ENCODE data around the gene EXOSC3.
A peak's percentile ranks its signal among the peaks of the same experiment; 100 is the strongest.
"Not testable (repeated sequence)": the region's sequence is repeated elsewhere in the genome, so short reads cannot be mapped to it uniquely, and the experiment has no call there.

The EXOSC3 gene

DNA sequence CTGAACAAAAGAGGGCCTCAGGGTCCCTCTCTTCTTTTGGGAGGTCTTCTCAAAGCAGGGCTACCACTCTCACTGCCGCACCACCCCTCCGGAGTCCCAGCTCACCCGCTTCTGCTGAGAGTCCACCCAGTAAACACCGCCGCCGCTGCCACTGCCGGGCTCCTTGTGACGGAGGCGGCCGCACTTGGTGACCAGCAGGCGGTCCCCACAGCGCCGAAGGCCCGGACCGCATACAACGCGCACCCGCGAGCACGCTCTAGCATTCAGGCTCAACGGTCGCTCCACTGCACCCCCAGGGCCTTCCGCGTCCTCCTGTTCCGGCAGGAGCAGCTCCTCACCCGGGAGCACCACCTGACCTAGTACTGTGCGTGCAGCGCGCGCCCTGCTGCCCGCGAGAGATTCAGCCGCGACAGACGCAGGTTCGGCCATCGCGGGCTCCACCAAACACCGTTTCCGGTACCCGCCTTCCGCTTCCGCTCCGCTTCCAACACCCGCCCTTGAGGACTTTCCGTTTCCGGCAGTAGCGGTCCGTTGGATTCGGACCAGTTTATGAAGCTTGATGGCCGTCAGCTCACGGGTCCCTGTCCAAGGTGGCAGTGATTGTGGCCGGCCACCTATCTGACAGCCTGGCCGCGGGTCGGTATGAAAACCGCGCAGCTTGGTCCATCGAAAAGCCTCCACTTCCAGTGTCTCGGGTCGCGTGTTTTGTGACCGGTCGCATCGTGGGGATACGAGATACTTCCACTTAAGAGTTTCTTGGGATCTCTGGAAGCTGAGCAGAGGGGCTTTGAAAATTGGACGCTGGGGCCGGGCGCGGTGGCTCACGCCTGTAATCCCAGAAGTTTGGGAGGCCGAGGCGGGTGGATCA lies at the start of gene EXOSC3:
Gene EXOSC3 (minus strand): TSS at position 449 of the 868 bp plus-strand sequence. CDS start 20 bp downstream, at position 429.
- peak; percentile 93 for DNase-seq

DNA sequence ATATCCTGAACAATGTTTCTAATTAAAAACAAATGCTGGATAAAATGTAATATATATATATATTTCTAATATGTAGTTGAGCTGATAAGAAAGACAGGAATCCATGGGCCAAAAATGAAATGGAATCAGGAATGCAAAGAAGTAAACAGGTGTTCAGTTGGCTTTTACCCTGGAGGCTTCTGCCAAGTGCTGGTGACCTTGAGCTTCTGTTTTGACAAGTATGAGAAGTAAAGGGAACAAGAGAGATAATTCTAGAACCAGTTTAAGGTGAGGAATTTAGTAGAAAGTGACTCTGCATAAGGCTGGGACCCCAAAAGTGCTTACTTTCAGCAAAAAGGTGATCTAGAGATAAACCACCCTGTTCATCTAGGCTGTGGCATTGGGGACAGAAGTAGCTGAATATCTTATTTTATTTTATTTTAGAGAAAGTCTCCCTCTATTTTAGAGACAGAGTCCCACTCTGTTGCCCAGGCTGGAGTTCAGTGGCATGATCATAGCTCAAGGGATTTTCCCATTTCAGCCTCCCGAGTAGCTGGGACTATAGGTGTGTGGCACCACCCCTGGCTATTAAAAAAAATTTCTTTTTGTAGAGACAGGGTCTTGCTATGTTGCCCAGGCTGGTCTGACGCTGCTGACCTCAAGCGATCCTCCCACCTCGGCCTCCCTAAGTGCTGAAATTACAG lies 42.8 kb upstream of the EXOSC3 start:
- DNase-seq, result no peak

DNA sequence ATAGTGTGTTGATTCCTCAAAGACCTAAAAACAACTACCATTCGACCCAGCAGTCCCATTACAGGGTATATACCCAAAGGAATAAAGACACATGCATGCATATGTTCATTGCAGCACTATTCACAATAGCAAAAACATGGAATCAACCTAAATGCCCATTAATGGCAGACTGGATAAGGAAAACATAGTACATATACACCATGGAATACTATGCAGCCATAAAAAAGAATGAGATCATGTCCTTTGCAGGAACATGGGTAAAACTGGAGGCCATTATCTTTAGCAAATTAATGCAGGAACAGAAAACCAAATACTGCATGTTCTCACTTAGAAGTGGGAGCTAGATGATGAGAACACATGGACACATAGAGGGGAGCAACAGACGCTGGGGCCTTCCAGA lies 40.3 kb upstream of the EXOSC3 start:
- not testable (repeated sequence) for DNase-seq

DNA sequence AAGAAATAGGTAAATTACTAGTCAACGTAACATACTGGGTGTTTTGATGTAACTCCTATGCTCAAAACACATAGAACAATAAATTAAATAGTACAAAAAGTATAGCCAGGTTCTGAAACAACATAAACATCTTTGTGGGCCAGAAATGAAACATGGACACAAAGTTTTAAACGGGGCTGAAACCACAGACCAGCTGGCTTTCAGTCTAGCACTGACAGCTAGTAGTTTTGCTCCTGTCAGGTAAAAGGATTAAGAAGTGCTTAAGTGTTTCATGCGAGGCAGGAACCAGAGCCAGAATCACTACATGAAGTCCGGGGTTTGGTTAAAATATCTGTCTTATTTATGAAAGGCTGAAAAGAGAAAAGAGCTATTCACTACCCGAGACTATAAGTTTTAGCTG lies 35.3 kb upstream of the EXOSC3 start:
- no peak for DNase-seq

DNA sequence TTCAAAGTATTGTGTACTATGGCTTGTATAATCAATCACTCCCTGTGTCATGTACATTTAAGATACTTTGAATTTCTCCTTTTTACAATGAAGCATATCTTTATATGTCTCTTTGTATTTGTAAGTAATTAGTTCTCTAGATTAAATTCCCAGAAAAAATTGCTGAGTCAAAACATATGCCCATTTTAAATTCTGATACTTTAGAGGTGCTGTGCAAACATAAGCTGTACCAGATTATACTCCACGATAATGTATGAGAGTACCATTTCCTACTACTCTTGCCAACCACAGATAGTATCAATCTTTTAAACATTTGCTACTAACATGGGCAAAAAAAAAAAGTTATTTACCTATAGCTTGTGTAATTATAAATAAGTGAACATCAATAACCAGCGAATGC lies 34.0 kb upstream of the EXOSC3 start:
- DNase-seq, result no peak

DNA sequence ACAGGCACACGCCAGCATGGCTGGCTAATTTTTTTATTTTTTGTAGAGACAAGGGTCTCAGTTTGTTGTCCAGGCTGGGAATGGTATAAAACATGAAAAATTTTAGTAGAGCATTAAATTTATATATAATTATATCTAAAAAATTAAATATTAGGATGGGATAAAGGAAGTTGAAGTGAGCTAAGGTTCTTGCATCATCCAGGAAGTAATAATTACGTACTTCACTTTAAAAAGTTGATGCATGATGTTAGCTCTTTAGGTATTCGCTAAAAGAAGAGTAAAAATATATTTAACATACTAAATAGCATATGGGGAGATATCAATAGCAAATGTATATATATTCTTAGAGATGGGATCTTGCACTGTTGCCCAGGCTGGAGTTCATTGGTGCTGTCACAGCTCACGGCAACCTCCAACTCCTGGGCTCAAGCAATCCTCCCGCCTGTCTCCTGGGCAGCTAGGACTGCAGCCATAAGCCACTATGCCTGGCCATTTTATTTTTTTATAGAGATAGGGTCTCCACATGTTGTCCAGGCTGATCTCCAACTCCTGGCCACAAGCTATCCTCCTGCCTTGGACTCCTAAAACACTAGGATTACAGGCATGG lies 28.0 kb upstream of the EXOSC3 start:
- DNase-seq, result no peak

DNA sequence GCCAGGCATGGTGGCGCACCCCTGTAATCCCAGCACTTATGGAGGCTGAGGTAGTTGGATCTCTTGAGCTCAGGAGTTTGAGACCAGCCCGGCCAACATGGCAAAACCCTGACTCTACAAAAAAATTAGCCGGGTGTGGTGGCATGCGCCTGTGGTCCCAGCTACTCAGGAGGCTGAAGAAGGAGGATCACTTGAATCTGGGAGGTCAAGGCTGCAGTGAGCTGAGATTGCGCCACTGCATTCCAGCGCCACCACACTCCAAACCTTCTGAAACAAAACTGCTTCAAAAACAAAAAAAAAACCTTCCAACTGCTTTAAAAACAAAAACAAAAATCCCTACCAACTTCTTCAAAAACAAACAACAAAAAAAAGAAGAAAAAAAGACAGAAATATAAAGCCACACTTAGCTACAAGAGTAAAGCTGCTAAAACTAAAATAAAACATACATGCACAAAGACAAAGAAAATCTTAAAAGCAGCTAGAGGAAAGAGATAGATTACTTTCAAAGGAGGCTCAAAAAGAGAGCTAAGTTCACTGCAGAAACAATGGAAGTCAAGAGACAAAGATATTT lies 27.1 kb upstream of the EXOSC3 start:
- no peak for DNase-seq

DNA sequence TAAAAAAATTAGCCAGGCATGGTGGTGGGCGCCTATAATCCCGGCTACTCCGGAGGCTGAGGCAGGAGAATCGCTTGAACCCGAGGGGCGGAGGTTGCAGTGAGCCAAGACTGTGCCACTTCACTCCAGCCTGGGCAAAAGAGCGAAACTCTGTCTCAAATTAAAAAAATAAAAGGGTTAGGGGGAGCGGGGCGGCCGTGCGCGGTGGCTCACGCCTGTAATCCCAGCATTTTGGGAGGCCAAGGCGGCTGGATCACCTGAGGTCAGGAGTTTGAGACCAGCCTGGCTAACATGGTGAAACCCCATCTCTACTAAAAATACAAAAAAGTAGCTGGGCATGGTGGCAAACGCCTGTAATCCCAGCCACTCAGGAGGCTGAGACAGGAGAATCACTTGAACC lies 24.8 kb upstream of the EXOSC3 start:
- not testable (repeated sequence) for DNase-seq

DNA sequence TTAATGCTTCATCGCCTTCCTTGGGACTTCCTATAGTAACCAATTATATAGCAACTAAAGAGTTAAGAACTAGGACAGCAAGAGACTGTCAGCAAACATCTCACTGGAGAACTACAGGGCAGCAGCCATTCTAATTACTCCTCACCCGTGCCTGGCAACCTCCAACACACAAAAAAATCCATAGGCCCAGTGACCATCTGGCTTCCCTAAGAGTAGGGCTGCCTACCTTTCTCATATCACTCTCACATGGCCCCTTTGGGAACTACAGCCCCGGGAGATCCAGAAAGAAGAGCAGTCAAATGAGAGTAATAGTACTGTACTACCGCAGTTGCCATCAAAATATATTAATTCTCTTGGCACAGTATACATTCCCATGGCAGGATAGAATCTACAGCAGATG lies 21.4 kb upstream of the EXOSC3 start:
- DNase-seq, result no peak

DNA sequence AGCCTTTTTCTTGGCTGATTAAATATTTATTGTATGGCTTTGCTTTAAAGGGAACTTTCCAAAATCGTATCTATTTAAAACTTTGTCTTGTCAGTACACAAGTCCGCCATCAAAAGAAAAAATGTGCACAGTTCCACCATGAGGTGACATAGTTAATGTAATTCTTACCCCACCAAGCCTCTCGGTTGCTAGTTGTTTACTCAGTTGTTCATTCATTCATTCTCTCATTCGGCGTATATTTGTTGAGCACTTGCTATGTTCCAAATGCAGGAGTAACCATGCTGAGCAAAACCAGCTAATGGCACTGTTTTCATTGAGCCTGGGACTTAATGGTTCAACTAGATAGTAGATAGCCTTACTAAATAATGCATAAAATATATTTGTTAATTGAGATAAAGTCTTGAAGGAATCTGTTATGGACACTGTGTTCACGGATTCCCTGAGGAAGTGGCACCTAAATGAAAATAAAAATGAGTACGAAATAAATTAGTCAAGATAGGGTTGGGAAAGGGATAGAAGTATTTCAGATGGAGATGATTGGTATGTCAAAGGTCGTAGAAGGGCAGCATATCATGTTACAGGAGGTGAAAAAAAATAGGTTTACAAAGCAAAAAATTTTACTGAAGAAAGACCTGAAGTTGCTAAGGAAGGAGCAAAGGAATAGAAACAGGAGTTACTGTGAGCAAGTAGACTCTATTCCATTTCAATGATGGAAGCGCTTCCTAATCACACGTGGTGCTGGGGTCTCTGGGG lies 17.3 kb upstream of the EXOSC3 start:
- DNase-seq, result no peak

DNA sequence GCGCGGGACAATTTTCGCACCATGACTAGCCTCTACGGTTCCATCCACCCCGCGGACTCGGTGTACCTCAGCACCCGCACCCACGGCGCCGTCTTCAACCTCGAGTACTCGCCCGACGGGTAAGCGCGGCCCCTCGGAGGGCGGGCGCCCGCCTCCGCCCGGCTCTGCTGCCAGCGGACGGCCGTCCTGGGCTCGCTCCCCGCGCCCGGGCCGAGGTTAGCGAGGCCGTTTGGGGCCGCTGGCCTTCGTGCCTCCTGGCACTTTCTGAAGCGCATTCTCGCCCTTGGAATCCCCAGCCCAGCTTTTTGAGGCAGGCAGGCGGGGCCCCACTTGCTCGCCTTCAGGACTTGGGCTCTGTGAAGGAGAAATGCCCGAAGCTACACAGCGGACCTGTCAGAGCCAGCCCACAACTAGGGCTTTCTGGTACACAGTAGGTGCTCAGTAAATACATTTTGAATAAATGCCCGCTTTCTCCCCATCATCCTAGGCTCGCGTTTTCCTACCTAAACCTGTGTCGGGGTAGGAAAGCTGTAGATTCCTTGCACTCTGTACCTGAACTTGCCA lies 16.5 kb upstream of the EXOSC3 start:
- peak; percentile 60 for DNase-seq

DNA sequence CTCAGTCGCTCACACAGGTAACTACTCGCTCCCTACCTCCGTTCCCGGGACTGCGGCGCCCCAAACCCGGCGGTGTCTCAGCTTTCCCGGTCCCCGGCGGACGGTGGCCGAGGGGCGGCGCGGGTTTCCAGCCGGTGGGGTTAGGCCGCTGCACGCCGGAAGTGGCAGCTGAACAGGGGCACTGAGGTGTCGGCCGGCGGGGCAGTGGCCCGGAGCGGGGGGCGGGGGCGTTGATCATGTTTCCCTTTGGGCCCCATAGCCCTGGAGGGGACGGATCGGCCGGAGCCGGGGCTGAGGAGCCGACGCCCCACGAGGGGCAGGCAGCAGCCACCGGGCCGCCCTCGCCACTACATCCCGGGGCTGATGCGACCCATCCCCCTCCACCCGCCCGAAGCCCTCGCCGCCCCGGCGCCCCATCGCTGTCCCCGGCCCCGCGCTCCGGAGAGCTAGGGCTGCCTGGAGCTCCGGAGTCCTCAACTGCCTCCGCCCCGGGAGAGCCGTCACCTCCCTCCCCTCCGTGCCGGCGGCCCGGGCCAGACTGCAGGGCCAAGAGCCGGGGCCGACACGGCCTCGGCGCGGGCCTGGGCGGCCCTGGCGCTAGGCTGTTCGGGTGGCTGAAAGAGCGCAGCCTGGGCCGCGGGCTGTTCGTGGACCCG lies 15.9 kb upstream of the EXOSC3 start, which contains the start of gene DCAF10:
Gene DCAF10 (plus strand): TSS at position 167 of the 656 bp plus-strand sequence. CDS start 70 bp downstream, at position 237.
- peak; percentile 97 for DNase-seq

DNA sequence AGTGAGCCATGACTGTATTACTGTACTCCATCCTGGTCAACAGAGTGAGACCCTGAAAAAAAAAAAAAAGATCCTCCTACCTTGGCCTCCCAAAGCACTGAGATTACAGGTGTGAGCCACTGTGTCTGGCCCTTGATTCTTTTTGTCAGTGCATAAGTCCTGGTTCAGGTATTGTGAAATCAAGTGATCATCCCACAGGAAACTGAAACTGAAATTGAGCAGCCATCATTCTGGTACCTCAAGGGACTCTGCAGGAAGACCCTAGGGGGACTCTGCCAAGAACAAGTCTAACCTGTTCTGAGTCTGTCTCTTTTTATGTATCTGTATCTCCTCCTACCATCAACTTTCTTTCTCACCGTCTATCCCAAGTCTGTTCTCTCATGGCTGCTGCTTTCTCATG lies 13.8 kb upstream of the EXOSC3 start:
- DNase-seq, result no peak

DNA sequence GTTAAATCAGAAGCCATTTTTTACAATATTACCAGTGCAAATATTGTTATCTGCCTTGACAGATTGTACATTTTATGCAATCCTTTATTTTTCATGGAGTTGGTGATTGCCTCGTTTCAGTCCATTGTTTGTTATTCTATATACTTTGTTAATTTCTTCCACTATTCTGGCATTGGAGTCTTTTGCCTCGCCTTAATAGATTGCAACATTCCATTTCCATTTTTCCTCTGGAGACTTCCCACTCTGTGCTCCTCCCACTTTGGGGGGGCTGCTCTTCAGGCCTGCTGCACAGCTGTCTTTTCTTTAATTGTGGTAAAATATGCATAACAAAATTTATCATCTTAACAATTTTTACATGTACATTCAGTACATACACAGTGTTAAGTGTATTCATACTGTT lies 11.4 kb upstream of the EXOSC3 start:
- DNase-seq, result no peak

DNA sequence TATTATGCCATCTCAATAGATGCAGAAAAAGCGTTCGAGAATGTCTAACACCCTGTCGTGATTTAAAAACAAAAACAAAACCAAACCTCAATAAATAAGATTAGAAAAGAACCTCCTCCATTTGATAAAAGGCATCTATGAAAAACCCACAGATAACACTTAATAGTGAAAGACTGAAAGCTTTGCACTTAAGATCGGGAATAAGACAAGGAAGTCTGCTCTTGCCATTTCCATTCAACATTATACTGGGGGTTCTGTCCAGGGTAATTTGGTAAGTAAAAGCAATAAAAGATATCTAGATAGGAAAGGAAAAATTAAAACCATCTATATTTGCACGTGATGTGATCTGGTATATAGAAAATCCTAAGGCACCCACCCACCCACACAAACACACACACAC lies 7.3 kb upstream of the EXOSC3 start:
- DNase-seq, result no peak

DNA sequence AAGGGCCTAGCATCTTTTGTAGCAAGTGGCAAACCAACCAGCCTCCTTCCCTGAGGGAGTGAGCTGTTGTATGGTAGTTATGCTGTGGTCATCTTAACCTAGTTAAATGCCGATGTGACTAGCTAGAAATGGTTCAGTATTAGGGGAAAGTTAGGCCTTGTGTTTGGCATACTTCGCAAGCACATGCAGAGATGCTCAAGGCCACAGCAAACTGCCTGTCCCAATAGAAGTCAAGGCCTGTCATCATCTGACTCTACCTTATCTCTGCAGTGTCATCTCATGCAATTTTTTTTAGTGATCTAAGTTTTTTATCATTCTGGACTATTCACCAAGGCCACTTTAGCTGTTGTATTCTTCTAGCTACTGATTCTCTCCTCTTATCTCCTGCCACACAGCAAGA lies 5.2 kb upstream of the EXOSC3 start:
- DNase-seq, result no peak

DNA sequence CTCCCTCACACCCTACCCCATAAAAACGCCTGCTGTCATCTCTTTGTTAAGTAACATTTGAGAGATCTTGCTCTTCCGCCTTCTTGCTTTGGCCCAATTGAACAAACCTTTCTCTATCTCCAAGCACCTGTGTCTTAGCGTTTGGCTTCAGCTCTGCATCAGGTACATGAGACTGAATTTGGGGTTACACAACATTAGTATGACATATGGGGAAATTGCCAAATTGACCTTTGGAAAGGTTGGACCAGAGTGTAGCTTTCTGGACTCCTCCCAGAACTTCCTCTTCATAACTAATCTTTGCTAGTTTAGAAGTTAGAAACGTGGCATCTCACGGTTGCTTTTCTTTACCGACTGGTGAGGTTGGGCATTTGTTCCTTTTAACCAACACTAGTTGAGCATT lies 3.5 kb upstream of the EXOSC3 start:
- no peak for DNase-seq

DNA sequence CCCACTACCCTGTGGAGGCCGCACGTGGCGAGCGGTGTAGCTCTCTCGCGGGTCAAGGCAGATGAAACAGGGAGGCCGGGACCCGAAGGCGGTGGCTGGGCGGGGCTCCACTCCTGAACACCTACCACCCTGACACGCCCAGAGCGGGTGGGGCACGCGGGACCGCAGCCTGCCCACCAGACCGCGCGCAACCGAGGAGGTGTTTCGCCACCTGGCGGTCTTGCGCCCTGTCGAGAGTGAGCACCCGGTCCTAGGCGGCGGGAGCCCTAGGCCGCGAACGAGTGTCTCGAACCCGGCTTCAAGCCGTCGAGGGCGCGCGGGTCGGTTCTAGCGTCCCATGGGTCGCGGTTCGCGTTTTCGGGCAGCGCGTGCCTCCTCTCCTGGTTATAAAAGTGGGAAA lies 2.2 kb upstream of the EXOSC3 start:
- no peak for DNase-seq

DNA sequence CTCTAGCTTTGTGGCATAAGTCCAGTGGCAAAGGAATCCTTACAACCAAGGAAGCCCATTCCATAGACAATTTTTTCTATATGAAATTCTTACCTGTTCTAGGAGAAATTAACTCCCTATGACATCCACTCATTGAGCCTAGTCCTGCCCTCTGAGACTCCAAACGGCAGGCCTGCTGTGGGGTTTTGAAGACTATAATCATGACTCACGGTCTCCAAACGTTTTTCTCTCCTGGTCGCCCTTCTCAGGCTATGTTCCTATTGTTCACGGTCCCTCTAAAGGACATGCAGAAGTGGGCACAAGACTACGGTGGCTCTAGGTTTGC lies 611 bp downstream of the EXOSC3 start:
- DNase-seq, result no peak

DNA sequence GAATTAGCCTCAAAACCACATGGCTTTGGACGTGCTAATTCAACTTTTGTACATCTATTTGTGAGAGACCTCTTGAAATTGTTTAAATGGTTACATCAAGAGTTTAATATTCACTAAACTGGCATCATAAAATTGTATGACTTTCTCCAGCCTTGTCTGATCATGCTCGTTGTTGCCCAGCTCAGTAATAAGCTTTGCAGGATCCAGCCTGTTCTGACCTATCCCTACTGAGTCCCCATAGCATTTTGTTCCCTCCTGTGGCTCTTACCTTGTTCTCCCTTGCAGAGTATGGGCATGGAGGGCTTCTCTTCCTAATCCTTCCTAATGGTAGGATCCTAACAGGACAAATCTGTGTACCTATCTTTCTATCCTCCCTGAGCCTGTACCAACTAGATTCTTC lies 6.3 kb downstream of the EXOSC3 start:
- no peak for DNase-seq

DNA sequence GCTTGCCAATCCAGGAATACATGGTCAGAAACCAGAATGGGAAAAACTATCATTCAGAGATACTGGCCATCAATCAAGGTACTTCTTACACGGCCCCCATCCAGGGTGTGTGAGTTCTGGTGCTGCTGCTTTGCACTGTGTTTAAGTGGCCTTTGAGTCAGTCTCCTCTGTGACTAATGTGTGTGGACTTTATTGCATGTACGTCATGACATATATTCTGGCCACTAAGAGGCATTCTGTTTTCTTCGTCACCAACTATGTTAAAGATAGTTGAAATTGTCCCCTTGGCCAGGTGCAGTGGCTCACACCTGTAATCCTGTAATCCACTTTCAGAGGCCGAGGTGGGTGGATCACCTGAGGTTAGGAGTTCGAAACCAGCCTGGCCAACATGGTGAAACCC lies 8.5 kb downstream of the EXOSC3 start:
- no peak for DNase-seq
